Embryonic facial prominence (tissue), 1 donor: ENCODE measurements around the gene CCDC88A.
A peak's percentile ranks its signal among the peaks of the same experiment; 100 is the strongest.
"Not testable (repeated sequence)": the region's sequence is repeated elsewhere in the genome, so short reads cannot be mapped to it uniquely, and the experiment has no call there.

ENCODE experiments used
- DNase-seq: peaks from one replicate; pipeline ENCODE4 v3.0.0-alpha.2; 2016; ENCODE audit errors: extremely low spot score

The CCDC88A gene, protein sequence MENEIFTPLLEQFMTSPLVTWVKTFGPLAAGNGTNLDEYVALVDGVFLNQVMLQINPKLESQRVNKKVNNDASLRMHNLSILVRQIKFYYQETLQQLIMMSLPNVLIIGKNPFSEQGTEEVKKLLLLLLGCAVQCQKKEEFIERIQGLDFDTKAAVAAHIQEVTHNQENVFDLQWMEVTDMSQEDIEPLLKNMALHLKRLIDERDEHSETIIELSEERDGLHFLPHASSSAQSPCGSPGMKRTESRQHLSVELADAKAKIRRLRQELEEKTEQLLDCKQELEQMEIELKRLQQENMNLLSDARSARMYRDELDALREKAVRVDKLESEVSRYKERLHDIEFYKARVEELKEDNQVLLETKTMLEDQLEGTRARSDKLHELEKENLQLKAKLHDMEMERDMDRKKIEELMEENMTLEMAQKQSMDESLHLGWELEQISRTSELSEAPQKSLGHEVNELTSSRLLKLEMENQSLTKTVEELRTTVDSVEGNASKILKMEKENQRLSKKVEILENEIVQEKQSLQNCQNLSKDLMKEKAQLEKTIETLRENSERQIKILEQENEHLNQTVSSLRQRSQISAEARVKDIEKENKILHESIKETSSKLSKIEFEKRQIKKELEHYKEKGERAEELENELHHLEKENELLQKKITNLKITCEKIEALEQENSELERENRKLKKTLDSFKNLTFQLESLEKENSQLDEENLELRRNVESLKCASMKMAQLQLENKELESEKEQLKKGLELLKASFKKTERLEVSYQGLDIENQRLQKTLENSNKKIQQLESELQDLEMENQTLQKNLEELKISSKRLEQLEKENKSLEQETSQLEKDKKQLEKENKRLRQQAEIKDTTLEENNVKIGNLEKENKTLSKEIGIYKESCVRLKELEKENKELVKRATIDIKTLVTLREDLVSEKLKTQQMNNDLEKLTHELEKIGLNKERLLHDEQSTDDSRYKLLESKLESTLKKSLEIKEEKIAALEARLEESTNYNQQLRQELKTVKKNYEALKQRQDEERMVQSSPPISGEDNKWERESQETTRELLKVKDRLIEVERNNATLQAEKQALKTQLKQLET (N-terminal part only)

DNA sequence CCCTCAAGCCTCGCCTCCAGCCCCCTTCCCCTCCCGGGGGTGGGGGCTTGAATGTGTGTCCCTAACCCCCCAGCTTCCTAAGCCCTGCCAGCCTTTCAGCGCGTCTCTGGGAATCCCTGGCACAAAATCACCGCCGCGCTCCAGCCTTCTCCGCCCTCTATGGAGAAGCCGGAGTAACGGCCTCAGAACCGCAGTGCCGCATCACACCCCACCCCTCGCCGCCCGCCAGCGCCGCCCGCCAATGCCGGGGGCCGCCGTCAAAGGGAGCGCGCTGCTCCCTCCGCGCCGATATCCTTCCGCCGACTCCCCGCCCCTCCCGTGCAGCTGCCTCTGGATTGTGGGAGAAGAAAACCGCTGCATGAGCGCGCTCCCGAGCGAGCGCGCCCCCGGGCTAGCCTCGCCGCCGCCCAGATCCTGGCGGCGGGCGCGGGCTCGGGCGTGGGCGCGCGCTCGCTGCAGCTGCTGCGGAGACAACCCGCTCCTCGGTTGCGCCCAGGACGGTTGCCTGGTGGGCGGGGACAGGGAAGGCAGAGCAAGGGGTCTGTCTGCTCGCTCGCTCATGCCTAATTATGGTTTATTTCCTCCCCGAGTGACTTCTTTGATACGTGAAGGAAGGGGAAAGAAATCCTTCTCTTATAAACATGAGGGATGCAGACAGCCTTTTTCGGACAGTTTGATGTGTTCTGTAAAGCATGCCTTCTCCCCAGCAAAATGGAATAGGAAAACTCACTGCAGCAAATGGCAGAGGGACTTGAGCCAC is at the start of gene CCDC88A:
CCDC88A (minus strand) TSS at position 178 of the 760 bp plus-strand sequence. CDS start 777 bp downstream, outside the sequence.
- peak; percentile 90 for DNase-seq

DNA sequence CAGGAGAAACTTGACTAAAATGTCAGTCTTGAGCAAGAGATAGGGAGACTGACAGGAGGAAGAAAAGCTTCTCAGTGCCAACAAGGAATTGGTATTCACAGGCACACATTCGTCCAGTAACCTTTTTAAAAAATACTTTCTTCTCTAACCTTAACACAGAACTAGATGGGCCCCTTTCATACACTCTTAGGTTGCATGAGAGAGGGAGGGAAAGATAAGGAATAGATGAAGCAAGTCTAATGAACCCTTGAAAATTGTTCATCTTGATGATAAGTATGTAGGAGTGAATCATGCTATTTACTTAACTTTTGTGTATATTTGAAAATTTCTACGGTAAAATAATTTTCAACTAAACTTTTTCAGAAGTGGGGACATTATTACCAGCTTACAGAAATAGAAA is 42.0 kb upstream of the CCDC88A start:
- DNase-seq = no peak

DNA sequence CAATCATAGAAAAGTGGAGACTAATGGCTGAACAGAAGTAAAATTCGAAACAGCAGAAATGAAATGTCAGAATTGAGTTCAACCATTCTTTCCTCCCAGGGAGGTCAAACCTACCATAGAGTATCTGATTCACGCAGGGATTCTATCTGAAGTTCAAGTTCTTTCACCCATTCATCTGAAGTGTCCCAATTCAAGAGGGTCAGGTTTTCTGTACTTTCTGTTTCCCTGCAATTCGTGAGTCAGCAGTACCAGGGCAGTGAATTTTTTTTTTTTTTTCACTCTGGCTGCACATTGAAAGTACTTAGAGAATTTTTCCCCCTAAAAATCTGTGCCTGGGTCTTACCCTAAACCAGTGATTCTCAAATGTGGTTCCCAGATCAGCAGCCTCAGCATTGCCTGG is 40.9 kb upstream of the CCDC88A start:
- no peak for DNase-seq

DNA sequence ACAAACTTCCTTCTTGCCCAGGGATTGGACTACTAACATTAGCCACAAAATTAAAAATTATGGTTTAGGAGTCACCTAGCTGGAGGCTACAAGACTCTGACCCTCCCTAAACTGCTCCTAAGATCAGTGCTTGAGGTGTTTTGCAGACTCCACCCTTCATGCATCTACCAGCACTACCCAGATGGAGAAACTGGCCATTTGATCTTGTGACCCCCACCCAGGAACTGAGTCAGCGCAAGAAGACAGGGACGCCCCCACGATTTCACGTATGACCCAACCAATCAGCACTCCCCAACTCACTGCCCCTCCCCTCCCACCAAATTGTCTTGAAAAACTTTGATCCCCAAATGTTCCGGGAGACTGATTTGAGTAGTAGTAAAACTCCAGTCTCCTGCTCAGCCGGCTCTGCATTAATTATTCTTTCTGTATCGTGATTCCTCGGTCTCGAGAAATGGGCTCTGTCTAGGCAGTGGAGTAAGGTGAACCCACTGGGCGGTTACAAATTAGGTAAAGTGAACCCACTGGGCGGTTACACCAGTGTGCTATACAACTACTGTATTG is 40.1 kb upstream of the CCDC88A start:
- no peak for DNase-seq

DNA sequence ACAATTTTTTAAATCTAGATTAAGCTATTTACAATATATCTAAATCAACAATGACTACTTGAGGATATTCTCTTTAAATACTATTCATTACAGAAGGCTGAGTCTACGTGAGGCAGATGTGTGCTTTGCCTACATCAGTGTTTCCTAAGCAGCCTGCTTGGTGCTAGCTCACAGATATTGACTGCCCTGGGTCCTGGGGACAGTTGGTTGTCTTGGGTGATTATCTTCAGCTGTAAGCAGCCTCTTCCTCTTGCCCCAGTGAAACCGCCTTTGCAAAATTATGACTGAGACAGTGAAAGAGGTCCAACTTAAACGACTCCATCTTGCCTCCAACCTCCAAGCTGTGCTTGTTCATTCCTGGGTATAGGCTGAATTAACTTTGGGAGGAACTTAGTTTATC is 39.6 kb upstream of the CCDC88A start:
- no peak for DNase-seq

DNA sequence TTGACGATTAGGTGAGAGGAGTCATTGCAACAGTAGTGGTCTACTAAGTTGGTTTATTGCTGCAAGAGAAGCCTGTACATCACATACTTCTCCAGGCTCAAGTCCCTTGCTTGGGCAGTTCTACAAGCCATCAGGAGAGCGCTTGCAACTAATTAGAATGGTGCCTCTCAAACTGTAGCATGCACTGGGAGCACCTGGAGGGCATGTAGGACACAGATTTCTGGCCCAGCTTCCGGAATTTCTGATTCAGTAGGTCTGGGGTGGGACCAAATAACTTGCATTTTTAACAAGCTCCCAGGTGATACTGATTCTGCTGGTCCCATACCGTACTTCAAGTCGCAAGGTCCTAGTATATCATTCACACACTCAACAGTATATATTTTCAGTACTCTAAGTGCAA is 34.5 kb upstream of the CCDC88A start:
- DNase-seq = no peak

DNA sequence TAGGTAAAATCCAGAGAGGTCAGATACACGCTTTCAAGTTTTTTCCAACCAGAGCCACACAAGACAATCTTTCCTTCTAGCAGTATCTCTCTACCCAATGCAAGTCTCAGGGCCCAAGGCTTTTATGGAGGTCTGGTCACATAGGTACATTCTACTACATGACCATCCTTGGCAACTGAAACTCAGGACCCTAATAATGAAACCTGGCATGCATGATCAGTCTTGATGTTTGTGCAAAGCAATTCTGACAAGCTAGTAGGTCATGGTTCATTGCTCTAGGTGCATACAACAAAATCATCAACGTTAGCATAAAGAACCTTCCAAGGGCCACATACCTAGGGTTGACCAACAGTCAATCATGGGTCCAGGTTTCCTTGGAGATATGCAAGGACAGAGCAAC is 33.2 kb upstream of the CCDC88A start:
- DNase-seq = no peak

DNA sequence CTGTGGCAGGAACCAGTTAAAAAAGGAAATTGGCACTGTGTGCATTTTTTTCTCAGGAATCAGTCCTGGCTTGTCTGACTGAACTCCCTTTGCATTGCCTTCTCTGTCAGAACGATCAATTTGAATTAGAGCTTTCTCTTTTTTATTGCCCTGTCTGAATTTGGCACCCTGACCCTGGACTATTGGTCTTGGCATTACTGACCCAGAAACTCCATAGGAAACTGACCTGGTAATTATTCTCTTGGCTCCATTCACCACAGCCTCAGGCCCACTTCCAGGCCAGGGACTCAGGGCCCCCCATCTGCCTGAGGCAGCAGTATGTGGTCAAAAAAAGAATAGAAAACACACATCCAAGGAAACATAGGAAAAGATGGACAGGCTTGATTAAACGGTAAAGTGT is 32.0 kb upstream of the CCDC88A start:
- no peak for DNase-seq

DNA sequence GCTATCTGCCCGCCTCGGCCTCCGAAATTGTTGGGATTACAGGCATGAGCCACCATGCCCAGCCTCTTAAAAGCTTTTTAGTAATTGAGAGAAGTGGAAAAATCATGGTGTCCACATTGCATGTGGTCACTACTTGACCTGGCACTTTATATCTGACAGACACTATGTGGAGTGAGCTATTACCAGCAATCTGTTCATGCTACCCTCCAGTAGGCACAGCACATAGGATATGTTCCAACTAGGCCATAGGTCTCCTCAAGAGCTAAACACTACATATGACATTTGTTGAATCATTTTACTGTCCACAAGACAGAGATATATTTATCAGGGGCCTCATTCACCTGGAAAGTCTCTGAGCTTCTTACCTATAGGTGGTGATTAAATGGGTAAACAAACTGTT is 30.4 kb upstream of the CCDC88A start:
- not testable (repeated sequence) for DNase-seq

DNA sequence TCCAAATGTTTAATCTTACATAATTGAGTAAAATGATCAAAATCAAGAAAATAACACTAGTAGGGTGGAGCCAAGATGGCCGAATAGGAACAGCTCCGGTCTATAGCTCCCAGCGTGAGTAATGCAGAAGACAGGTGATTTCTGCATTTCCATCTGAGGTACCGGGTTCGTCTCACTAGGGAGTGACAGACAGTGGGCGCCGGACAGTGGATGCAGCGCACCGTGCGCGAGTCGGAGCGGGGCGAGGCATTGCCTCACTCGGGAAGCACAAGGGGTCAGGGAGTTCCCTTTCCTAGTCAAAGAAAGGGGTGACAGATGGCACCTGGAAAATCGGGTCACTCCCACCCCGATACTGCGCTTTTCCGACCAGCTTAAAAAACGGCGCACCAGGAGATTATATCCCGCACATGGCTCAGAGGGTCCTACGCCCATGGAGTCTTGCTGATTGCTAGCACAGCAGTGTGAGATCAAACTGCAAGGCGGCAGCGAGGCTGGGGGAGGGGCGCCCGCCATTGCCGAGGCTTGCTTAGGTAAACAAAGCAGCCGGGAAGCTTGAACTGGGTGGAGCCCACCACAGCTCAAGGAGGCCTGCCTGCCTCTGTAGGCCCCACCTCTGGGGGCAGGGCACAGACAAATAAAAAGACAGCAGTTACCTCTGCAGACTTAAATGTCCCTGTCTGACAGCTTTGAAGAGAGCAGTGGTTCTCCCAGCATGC is 22.5 kb upstream of the CCDC88A start:
- DNase-seq = not testable (repeated sequence)

DNA sequence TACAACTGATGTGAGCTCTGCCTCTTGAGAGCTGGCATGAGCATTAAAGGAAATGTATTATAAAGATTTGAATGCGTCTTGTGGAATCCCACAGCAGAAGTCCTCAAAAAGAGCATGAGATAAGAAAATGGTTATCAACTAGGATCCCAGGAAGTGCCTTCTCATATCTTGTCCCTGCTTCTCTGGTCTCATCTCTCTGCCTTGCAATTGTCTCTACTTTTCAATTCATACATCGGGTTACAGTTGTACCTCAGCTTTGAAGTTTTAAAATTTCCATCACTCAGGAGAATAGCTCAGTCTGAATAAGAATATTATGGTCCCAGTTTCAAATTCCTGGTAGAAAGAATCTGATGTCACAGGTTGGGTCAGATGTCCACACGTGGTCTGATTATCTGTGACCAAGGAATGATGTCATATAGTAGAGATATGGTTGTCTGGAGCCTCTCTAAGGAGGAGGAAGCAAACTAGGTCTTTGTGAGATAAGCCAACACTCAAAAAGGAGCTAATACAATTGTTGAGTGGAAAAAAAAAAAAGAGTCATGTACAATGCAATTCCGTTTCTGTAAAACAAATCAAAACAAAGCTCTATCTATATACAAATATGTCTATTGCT is 21.7 kb upstream of the CCDC88A start:
- no peak for DNase-seq

DNA sequence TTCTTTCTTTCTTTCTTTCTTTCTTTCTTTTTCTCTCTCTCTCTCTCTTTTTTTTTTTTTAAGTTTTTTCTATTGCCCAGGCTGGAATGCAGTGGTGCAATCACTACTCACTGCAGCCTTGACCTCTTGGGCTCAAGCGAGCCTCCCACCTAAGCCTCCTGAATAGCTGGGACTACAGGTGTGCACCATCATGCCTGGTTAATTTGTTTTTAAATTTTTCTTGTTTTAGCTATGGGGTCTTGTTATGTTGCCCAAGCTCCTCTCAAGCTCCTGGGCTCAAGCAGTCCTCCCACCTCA is 19.4 kb upstream of the CCDC88A start:
- no peak for DNase-seq

DNA sequence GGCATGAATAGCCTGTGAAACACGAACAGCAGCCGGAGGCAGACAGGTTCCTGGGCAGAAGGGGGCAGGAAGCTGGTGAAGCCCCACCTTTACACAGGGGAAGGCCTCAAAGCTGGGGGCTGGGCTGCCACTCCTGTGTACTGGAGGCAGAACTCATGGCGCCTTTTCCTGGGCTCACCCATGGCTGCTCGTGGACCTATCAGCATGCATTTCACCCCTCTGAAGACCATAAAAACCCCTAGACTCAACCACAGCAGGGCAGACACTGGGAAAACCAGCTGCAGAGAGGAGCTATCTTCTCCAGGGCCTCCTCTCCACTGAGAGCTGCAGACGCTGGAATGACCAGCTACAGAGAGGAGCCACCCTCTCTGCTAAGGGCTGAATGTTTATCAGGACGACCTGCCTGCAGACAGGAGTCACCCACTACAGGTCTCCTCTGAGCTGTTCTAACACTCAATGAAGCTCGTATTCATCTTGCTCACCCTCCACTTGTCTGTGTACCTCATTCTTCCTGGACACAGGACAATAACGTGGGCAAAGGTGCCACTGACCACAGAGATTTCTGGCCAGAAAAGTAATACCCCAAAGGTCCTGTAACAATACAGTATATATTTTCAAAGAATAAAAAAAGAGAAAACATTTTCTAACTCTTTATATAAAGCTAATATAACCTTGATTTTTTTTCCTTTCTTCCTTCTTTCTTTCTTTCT is 18.9 kb upstream of the CCDC88A start:
- no peak for DNase-seq

DNA sequence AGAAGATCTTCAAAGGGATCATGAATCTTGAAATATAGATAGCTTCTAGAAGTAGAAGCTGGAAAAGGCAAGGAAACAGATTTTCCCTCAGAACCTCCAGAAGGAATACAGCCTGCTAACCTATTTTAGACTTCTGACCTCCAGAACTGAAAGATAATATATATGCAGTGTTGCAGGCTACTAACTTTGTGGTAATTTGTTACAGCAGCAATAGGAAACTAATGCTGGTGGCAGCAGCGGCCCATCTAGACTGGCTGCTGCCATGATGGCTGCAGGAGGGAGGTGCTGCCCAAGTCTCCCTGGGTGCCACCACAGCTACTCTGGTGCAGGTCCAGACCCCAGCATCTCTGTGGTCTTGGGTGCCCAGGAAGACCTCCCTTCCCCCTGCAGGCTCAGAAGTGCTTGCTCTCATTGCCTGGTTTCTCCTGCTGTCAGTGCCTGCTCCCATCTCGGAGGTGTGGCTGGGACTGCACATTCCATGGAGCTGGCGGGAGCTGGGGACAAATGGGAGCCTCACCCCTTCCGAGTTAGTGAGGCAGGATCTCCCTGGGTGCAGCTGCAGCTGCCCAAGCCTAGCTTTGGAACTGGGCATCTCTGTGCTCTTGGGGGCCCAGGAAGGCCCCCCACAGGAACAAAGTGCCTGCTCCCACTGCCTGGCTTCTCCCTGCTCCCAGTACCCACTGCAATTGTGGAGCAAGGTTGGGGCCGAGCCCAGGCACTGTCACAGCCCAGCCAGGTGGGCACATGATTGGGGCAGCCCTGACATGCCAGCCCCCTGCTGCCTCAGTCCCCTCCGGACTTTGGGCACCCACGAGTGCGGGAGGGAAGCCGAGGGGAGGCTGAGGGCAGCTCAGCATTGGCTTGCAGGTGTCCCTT is 18.1 kb upstream of the CCDC88A start:
- DNase-seq = no peak

DNA sequence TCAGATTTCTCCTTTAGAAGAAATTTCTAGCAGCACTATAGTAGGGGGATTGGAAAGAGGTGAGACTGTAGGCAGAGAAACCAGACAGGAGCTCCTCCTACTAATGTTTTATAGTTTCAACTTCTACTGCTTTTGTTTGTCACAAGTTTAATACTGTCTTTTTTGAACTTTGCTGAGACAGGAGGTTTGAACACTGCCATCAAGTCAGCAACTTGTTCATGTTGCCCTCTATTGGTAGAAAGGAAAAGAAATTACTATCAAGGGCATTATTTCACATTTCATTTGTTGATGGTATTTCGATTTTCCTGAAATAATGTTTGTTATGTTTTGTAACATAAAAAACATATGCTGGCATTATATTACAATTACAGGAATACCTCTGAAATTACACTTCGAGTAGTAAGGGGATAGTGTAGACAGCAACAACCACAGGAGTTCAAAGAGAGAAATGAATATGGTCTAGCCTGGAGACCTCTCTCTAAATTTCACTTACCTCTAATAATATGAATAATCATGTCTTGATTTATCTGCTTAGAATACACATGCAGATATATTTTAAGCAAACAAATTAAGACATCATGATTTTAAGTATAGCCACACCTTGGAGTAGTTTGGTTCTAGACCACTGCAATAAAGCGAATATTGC is 12.4 kb upstream of the CCDC88A start:
- DNase-seq = no peak

DNA sequence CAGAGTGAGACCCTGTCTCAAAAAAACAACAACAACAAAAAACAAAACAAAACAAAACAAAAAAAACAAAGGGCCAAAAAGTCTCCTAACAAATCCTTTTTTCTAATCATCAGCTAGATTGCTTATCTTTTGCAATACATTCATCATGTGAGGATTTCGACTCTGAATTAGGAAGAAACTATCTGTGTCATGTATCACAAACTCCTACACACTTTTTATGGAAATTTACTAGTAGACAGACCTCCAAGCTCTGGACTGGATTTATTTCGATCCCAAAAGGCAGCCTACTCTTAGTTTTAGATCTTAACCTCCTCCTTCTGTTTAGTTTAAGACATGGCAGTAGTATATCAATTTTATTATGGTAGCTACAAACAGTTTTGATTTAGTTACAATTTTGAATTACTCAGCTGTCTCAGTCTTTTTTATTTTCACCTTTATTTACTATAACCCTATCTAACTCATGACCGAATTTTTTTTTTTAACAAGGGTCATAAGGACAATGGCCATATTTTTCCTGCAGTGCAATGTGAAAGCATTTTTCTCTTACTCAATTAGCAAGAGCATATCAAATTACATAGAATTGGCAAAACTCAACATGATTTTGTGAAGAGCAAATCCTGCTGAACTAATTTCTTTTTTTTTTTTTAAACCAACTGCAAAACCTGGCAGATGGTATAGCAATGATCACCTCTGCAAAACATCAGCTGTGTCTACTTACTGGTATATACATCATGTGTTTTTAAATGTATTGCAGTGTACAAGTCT is 10.7 kb upstream of the CCDC88A start:
- DNase-seq = no peak

DNA sequence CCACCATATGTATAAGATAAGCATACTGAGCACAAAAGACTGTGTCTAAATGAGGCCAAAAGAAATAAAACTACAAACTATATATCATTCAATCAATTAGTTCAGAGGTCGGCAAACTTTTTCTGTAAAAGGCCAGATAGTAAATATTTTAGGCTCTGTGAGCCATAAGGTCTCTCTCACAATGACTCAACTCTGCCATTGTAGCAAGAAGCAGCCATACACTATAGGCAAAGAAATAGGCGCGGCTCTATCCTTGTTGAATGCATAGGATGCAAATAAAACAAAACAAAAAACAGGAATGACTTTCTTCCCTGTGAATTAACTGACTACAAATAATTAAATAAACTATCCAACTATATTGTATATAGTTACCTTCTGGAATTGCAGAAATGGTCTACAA is 8.6 kb upstream of the CCDC88A start:
- DNase-seq = no peak

DNA sequence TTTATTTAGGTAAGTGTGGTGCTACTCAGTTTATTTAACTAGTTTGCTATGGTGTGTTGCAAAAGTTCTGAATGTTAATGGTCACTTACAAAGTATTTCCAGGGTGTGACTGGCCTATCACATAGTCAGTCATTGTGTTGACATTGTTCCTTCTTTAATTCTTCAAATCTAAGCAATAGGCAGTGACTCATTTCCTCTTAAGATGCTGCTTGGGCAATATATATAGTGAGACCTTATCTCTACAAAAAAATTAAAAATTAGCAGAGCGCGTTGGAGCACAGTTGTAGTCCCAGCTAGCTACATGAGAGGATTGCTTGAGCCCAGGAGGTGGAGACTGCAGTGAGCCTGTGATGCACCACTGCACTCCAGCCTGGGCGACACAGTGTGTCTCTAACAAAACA is 5.8 kb upstream of the CCDC88A start:
- DNase-seq = no peak
